Measurements from ENCODE around the gene PAF1. TPM values are rescaled to one million over a fixed set of nuclear protein-coding genes. Genes with fewer than 3 reads are reported as not detected.

The PAF1 gene
- total and polyA plus RNA-seq, 2 donors (not counting 3 experiments of a cell fraction or from before 2014, with no cell fraction given), result 55.1 to 90.8 TPM

DNA sequence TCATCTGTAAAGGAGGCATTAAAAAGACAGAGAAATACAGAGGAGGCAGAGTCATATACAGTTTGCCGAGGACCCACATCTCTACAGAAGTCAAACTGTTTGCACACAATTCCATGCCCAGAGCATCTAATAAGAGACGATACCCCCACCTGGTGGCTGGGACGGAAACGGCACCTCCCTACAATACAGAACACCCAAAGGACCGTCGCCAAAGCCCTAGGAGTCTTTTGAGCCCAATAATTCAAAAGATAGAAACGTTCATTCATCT is 20.9 kb upstream of the PAF1 start:
- no peak for FAIRE-seq
- no peaks in the 10 kb centered on the region for H3K9me3 ChIP-seq (replicated peaks; ENCODE audit: control insufficient read depth, insufficient read depth, low read length)
- DNase-seq (ENCODE audit: low read depth, low spot score), result peak; percentile 93
- TF ChIP-seq, protein P1, sequence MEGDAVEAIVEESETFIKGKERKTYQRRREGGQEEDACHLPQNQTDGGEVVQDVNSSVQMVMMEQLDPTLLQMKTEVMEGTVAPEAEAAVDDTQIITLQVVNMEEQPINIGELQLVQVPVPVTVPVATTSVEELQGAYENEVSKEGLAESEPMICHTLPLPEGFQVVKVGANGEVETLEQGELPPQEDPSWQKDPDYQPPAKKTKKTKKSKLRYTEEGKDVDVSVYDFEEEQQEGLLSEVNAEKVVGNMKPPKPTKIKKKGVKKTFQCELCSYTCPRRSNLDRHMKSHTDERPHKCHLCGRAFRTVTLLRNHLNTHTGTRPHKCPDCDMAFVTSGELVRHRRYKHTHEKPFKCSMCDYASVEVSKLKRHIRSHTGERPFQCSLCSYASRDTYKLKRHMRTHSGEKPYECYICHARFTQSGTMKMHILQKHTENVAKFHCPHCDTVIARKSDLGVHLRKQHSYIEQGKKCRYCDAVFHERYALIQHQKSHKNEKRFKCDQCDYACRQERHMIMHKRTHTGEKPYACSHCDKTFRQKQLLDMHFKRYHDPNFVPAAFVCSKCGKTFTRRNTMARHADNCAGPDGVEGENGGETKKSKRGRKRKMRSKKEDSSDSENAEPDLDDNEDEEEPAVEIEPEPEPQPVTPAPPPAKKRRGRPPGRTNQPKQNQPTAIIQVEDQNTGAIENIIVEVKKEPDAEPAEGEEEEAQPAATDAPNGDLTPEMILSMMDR (IDR thresholded peaks at IDR 0.05; ENCODE audit: extremely low read depth in 1 of 2, insufficient read depth in 1 of 2, low read depth in 1 of 2, low read length in 2 of 2), result peak; percentile 75 to 90
- no peak for TF ChIP-seq MYC (IDR thresholded peaks at IDR 0.05; ENCODE audit: low read depth, low read length)
- TF ChIP-seq GATA2 (IDR thresholded peaks at IDR 0.05; ENCODE audit: insufficient read depth, insufficient read length, low read depth, low read length), result no peak
- TF ChIP-seq EZH2 (IDR thresholded peaks at IDR 0.05; ENCODE audit: borderline replicate concordance, low read depth, low read length, severe bottlenecking), result no peak
- TF ChIP-seq POLR2AphosphoS5 (IDR thresholded peaks at IDR 0.05; ENCODE audit: insufficient read depth, low read depth, low read length), result no peak
- ChIA-PET CTCF (interaction anchor here (0.7 to 2.3 kb wide), 13 partner anchors 8 to 360 kb away, joined by 3 to 147 read pairs (median 5); partner anchors contain the start of genes MED29, PAF1, RPS16 and SAMD4B), POLR2A (interaction anchor here (1.0 to 1.9 kb wide), 4 partner anchors 11 to 24 kb away, joined by 3 to 15 read pairs (median 6); partner anchors contain the start of genes MED29, PAF1 and RPS16)
- intact Hi-C loops (cut with micrococcal nuclease), result loop anchor here (1.0 kb wide), 8 partner anchors 9 to 286 kb away; partner anchors contain the start of genes EID2B, PAK4 and SAMD4B
- peak overlapping the region in 2 of 3 experiments; percentile 9 to 12 for H3K4me3 ChIP-seq (replicated peaks in 1 of 3; ENCODE audit: insufficient read depth in 1 of 3, low read depth in 1 of 3, low read length in 3 of 3)
- H3K36me3 ChIP-seq (ENCODE audit: control insufficient read depth in 2 of 2, extremely low read depth in 1 of 2, insufficient read depth in 2 of 2, low read length in 2 of 2), result peaks cover 0 to 5% of the 10 kb centered on the region in 2 experiments
- H3K9ac ChIP-seq (replicated peaks; ENCODE audit: extremely low read depth, insufficient read depth, low read length), result peak overlapping the region; percentile 42
- H3K79me2 ChIP-seq (ENCODE audit: control insufficient read depth, insufficient read depth, low read length), result peaks cover 35% of the 10 kb centered on the region
- H3K9me1 ChIP-seq (replicated peaks; ENCODE audit: control insufficient read depth, extremely low read depth, insufficient read depth, low read length), result no peaks in the 10 kb centered on the region
- H4K20me1 ChIP-seq (replicated peaks; ENCODE audit: control insufficient read depth, extremely low read depth, insufficient read depth, low read length), result no peaks in the 10 kb centered on the region
- H3K4me1 ChIP-seq (ENCODE audit: control insufficient read depth, extremely low read depth, insufficient read depth, low read length), result peaks cover 40% of the 10 kb centered on the region
- H3K27me3 ChIP-seq (ENCODE audit: control insufficient read depth in 2 of 2, insufficient read depth in 2 of 2, low read length in 2 of 2), result no peaks in the 10 kb centered on the region
- TSS peak; percentile 3 for BruUV-seq (replicated peaks)
- H3K27ac ChIP-seq (ENCODE audit: insufficient read depth, low read depth, low read length), result peak overlapping the region; percentile 51
- no peak overlapping the region for H2AFZ ChIP-seq (ENCODE audit: low read depth, low read length)
- H3K4me2 ChIP-seq (ENCODE audit: insufficient read depth, low read length), result peak overlapping the region; percentile 53
- dilution Hi-C loops (cut with MboI; ENCODE audit: extremely low pct_ligation_motif_present, low sequenced_read_pairs), result no loop called here

Measured in endothelial cell of umbilical vein (primary cell).